GM12873 (cell line): ENCODE results near the gene VIP.

Experiments
- TF ChIP-seq, protein P1 (sequence below): IDR thresholded peaks from 2 replicates; pipeline ENCODE4 v1.5.1; 2012; ENCODE audit warnings: low read depth, mild to moderate bottlenecking, moderate library complexity, low read length, control low read depth; ENCODE audit not compliant: insufficient read depth; ENCODE audit errors: missing control alignments

Gene VIP

DNA sequence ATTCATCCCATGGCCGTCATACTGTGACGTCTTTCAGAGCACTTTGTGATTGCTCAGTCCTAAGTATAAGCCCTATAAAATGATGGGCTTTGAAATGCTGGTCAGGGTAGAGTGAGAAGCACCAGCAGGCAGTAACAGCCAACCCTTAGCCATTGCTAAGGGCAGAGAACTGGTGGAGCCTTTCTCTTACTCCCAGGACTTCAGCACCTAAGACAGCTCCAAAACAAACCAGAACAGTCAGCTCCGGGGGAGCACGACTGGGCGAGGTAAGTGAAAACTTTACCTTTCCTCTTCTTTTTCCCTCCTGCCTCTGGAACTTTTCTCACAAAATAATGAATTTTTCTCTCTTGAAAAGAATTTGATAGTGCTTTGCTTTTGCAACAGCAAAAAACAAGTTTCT lies at the start of gene VIP:
Gene VIP, plus strand, starts transcription at position 104 of the 400 bp plus-strand sequence. CDS start 1,381 bp downstream, outside the sequence.
- TF ChIP-seq, protein P1, sequence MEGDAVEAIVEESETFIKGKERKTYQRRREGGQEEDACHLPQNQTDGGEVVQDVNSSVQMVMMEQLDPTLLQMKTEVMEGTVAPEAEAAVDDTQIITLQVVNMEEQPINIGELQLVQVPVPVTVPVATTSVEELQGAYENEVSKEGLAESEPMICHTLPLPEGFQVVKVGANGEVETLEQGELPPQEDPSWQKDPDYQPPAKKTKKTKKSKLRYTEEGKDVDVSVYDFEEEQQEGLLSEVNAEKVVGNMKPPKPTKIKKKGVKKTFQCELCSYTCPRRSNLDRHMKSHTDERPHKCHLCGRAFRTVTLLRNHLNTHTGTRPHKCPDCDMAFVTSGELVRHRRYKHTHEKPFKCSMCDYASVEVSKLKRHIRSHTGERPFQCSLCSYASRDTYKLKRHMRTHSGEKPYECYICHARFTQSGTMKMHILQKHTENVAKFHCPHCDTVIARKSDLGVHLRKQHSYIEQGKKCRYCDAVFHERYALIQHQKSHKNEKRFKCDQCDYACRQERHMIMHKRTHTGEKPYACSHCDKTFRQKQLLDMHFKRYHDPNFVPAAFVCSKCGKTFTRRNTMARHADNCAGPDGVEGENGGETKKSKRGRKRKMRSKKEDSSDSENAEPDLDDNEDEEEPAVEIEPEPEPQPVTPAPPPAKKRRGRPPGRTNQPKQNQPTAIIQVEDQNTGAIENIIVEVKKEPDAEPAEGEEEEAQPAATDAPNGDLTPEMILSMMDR, result no peak

GRCh38 chr6:152701081-152701862 lies 49.3 kb upstream of the VIP start:
- TF ChIP-seq, protein P1, result peak; percentile 7

DNA sequence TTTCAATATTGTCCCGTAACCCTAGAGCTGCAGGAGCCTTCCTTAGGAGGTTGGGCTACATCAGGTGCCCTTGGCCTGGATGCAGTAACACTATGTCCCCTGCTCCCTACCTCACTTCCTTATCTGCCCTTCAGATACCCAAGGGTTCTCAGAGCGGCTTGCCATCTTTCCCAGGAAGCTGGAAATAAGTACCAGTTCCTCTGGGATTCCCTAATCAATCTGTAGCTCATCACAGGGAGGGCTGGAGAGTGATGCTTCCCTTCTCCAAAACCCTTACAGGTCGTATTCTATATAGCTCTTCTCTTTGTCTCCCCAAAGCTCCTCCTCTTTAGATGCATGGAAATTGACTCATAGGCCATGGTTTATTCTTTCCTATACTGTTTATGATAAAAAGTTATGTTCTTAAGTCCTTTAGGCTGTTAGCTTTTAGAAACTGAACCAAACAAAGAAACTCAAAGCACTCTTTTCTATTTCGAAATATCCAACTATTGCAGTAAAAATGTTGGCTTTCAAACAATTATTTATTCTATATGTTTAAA lies 48.7 kb upstream of the VIP start:
- TF ChIP-seq, protein P1, result no peak

GRCh38 chr6:152705327-152705726 lies 45.3 kb upstream of the VIP start:
- TF ChIP-seq, protein P1, result no peak

- TF ChIP-seq, protein P1, result no peak
These were observed 34.3 kb upstream of the VIP start for GRCh38 chr6:152716322-152716721.

DNA sequence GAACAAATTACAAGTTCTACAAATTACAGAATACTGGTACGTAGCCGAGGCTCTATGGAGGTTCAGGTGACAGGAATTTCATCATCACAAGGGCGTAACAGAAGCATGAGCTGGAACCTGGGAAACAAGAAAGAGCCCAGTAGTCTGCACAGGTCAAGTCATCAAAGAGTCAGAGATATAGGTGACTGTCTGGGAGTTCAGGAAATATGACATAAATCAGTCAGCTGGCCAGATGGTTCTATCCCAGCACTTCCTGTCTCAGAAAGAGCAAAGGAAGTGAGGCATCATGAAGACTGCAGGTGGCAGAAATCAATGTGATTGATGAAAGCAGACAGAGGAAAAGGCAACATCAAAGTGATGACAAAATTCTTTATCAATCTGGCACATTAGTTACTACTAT lies 29.6 kb upstream of the VIP start:
- TF ChIP-seq, protein P1, result no peak

DNA sequence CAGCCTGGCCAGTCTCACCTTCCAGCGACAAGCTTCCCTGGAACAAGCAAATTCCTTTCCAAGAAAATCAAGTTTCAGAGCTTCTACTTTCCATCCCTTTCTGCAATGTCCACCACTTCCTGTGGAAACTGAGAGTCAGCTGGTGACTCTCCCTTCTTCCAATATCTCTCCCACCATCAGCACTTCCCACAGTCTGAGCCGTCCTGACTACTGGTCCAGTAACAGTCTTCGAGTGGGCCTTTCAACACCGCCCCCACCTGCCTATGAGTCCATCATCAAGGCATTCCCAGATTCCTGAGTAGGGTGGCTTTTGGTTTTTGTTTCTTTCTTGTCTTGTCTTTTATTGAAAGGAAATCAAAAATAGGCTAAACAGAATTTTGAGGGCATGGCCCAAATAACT lies 28.6 kb upstream of the VIP start:
- TF ChIP-seq, protein P1, result no peak
